Spinal cord (tissue), 10 donors: Measurements from ENCODE around the gene GUCA2A. TPM values are rescaled to one million over a fixed set of nuclear protein-coding genes. Genes with fewer than 3 reads are reported as not detected.
A peak's percentile ranks its signal among the peaks of the same experiment; 100 is the strongest.

Source experiments
- DNase-seq, 6 donors: peaks; one replicate each; pipeline versions ENCODE4 v3.0.0 to v3.0.0-alpha.2; 2013 to 2015; ENCODE audit warnings: low spot score in 6 of 6, low read depth in 4 of 6
- H3K27ac ChIP-seq: one replicate; pipeline ENCODE4 v1.5.1; 2013; ENCODE audit warnings: low read depth, low read length, control low read depth
- H3K27me3 ChIP-seq: one replicate; pipeline ENCODE4 v1.6.1; 2013; ENCODE audit warnings: low read length; ENCODE audit not compliant: control insufficient read depth, insufficient read depth
- H3K36me3 ChIP-seq: one replicate; pipeline ENCODE4 v1.6.1; 2013; ENCODE audit warnings: low read length; ENCODE audit not compliant: control insufficient read depth, insufficient read depth
- H3K4me1 ChIP-seq: one replicate; pipeline ENCODE4 v1.6.1; 2013; ENCODE audit warnings: low read length; ENCODE audit not compliant: control insufficient read depth, insufficient read depth
- H3K4me3 ChIP-seq: one replicate; pipeline ENCODE4 v1.5.1; 2013; ENCODE audit warnings: low read depth, low read length, control low read depth
- H3K9me3 ChIP-seq: one replicate; pipeline ENCODE4 v1.6.1; 2013; ENCODE audit warnings: low read length; ENCODE audit not compliant: control insufficient read depth, insufficient read depth
- WGBS: methylation state at CpG from one replicate; pipeline ENCODE4 v1.1.5; 2013; ENCODE audit warnings: missing lambda C conversion rate; ENCODE audit not compliant: insufficient coverage; 5-methylcytosine and 5-hydroxymethylcytosine counted together
- polyA plus RNA-seq, 2 donors: library from polyadenylated mRNA; unstranded; fragments of 120-200 nt; gene quantifications; one replicate each; pipeline ENCODE4 v1.2.1, GENCODE V29; 2013; ENCODE audit not compliant: insufficient read length in 2 of 2
- total RNA-seq, 2 donors: library from RNA; depleted of rRNA in 1 of 2; stranded (reverse); fragments of 120-200 nt in 1 of 2; fragments of >200 nt in 1 of 2; gene quantifications; one replicate each; pipeline versions ENCODE4 v1.2.3 to v1.2.4, GENCODE V29; 2013 to 2014
- donor health status: healthy.

The GUCA2A gene
- total and polyA plus RNA-seq, 4 donors: not detected

GRCh38 chr1:42137766-42138165 lies 26.8 kb downstream of the GUCA2A start:
- no peaks in the 10 kb centered on the region for H3K27me3 ChIP-seq
- H3K9me3 ChIP-seq: no peaks in the 10 kb centered on the region
- H3K36me3 ChIP-seq: no peaks in the 10 kb centered on the region
- H3K4me3 ChIP-seq: no peak overlapping the region
- WGBS: 25% methylated on average over 10 of the region's 10 CpGs
- H3K4me1 ChIP-seq: peaks cover 6% of the 10 kb centered on the region
- DNase-seq: peak in 1 of 6 donors; percentile 26
- H3K27ac ChIP-seq: no peak overlapping the region

DNA sequence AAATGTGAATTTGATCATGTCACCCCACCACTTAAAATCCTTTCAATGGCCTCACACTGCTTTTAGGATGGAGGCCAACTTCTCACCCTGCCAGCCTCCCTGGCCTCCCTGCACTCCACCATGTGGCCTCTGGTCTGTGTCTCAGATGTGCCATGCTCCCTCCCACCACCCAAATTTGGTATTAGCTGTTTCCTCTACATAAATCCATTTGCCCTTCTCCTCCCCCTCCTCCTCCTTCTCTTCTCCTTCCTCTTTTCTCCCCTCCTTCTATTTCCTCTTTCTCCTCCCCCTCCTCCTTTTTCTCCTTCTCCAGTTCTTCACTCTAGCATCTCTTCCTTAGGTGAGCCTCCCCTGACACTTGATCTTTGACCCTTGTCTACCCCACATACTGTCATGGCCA lies 28.1 kb downstream of the GUCA2A start:
- Histone ChIP-seq H3K27me3 (no peaks in the 10 kb centered on the region), H3K4me3 (no peak overlapping the region), H3K4me1 (peaks cover 6% of the 10 kb centered on the region), H3K36me3 (no peaks in the 10 kb centered on the region), H3K9me3 (no peaks in the 10 kb centered on the region), H3K27ac (no peak overlapping the region)
- DNase-seq: no peak

DNA sequence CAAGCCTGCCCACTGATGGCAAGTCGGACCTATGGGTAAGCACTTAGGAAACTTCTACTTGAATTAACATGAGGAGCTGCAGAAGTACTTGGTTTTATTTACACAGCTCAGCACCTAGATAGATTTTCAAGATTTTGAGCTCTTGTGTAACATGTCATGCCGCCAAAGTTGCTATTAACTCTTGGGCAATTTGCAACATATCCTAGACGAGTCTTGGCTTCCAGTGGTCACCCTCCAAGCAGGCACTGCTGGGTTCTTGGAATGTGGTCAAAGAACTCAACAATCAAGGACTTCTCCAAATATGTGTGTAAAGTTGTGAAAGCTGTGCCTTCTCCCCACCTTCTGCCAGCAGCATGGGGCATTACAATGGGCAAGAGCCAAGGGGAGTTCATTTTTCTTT lies 29.1 kb downstream of the GUCA2A start:
- Histone ChIP-seq H3K27ac (no peak overlapping the region), H3K4me3 (no peak overlapping the region), H3K27me3 (no peaks in the 10 kb centered on the region), H3K4me1 (peaks cover 6% of the 10 kb centered on the region), H3K36me3 (no peaks in the 10 kb centered on the region), H3K9me3 (no peaks in the 10 kb centered on the region)
- no peak for DNase-seq
- 44% methylated on average over 2 of the region's 3 CpGs for WGBS

DNA sequence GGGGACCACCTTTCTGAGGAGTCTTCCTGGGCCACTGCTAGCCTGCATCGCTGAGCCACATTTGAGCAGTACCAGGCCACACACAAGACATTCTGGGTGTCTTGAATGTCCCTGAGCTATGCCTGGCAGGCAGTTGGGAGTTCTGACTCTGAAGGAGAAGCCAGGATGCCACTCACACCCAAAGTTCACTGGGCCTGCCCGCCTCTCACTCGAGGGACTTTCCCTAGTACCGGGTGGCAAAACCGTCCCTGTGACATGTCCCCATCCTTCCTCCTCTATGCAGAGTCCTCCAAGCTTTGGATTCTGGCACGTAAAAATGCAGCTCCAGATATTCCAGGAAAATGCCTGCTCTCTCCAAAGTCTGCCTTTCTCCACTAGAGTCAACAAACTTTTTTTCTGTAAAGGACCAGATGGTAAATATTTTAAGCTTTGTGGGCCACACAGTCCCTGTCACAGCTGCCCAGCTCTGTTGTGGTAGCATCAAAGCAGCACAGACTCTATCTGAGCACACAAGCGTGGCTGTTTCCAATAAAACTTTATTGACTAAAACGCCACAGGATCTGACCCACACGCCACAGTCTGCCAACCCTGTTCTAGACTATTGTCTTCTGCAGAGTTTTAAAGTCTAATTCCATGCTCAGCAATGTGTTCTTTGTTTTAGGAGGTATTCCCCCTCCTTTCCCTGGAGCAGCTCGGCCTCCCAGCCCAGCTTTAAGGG lies 30.6 kb downstream of the GUCA2A start:
- 89% methylated on average over 8 of the region's 10 CpGs for WGBS
- peaks cover 6% of the 10 kb centered on the region for H3K4me1 ChIP-seq
- DNase-seq: no peak
- peaks cover 2% of the 10 kb centered on the region for H3K27me3 ChIP-seq
- H3K4me3 ChIP-seq: no peak overlapping the region
- H3K36me3 ChIP-seq: no peaks in the 10 kb centered on the region
- no peaks in the 10 kb centered on the region for H3K9me3 ChIP-seq
- no peak overlapping the region for H3K27ac ChIP-seq

DNA sequence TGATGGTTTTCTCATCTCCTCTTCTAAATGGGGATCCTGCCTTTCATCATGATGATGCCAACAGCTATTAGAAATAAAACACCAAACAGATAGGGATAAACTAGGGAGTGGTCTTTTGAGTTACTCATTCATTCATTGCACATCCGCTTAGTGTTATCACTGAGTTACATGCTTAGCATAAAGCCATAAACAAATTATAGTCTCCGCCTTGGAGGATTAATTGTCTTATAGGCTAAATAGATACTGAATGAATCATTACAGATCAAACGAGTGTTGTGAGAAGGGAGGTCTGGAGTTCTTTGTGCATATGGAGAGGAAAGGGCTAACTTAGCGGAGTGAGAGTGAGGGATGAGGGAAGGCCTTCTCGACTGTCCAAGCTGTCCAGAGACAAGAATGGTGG lies 31.2 kb downstream of the GUCA2A start:
- Histone ChIP-seq H3K27me3 (peaks cover 2% of the 10 kb centered on the region), H3K27ac (no peak overlapping the region), H3K9me3 (no peaks in the 10 kb centered on the region), H3K36me3 (no peaks in the 10 kb centered on the region), H3K4me3 (no peak overlapping the region), H3K4me1 (peaks cover 6% of the 10 kb centered on the region)
- DNase-seq: no peak
- WGBS: 83% methylated on average over 3 of the region's 5 CpGs

DNA sequence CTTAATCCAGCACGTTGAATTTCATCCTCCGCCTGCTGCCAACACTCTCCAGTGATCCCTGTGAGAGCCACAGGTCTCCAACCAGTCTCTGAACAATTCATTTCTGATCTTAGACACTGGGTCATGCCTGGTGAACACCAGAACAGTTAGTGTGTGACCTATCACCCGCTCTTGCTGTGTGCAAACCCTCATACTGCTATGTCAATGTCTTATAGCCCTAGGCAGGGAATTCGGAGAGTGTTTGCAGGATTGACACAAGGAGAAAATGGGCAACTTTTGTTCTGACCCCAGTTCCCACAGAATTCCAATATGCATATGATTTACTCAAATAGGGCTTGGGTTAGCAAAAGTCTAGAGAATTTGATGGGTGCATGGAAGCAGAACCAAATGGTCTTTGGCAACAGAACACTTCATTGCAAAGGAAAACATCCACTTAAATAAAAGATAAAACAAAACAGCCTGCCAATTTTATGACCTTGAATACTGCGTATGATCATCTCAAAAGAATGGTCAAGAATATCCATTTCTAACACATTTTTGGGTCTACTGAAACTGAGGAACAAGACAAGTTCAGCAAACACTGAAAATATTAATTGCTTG lies 34.4 kb downstream of the GUCA2A start:
- no peak for DNase-seq
- WGBS: 83% methylated on average over 3 of the region's 5 CpGs

DNA sequence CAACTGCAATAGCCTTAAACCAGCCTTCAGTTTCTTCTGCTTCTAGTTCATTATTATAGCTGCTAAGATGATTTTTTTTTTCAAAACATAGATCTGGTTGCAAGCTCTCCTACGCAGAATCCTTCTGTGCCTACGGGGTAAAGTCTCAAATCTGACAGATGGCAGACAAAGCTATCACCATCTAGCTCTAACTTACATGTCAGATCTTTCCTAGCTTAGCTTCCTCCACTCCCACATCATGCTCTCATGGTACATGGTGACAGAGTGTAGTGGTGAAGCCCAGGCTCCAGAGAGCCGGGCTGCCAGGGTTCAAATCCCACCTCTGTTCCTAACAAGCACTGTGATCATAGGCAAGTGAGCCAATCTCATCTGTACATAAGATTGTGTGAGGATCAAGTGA lies 35.6 kb downstream of the GUCA2A start:
- no peak overlapping the region for H3K27ac ChIP-seq
- H3K4me1 ChIP-seq: no peaks in the 10 kb centered on the region
- no peaks in the 10 kb centered on the region for H3K9me3 ChIP-seq
- no peaks in the 10 kb centered on the region for H3K36me3 ChIP-seq
- H3K4me3 ChIP-seq: no peak overlapping the region
- 60% methylated on average over 1 of the region's 3 CpGs for WGBS
- peaks cover 2% of the 10 kb centered on the region for H3K27me3 ChIP-seq
- peak in 1 of 6 donors; percentile 36 for DNase-seq

More for the DNA sequence above, 34.4 kb downstream of the GUCA2A start:
- no peak overlapping the region for H3K4me3 ChIP-seq
- no peaks in the 10 kb centered on the region for H3K9me3 ChIP-seq
- no peak overlapping the region for H3K27ac ChIP-seq
- peaks cover 2% of the 10 kb centered on the region for H3K27me3 ChIP-seq
- H3K4me1 ChIP-seq: no peaks in the 10 kb centered on the region
- H3K36me3 ChIP-seq: no peaks in the 10 kb centered on the region

GRCh38 chr1:42128499-42128898 lies 36.0 kb downstream of the GUCA2A start:
- no peak for DNase-seq
- 51% methylated on average over 2 of the region's 2 CpGs for WGBS
- Histone ChIP-seq H3K27ac (no peak overlapping the region), H3K4me1 (no peaks in the 10 kb centered on the region), H3K4me3 (no peak overlapping the region), H3K36me3 (no peaks in the 10 kb centered on the region), H3K27me3 (peaks cover 2% of the 10 kb centered on the region), H3K9me3 (no peaks in the 10 kb centered on the region)

DNA sequence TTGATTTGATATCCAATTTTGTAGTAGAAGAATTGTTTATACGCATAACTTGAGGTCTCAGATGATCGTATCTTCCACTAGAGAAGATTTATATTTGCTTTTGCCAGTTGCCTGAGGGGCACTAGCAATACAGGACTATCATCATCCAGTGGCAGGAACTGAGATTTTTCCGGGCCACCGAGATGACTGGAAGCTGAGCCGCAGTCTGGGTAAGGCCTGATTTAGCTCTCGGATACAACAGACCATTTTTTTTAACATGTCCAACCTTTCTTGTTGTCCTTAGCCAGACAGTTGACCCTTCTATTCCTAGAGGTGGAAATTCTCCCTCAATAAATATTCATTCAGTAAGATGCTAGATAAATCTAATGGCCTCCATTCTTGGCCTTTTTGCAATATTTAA lies 36.8 kb downstream of the GUCA2A start:
- Histone ChIP-seq H3K27ac (no peak overlapping the region), H3K27me3 (peaks cover 2% of the 10 kb centered on the region), H3K36me3 (no peaks in the 10 kb centered on the region), H3K4me1 (no peaks in the 10 kb centered on the region), H3K4me3 (no peak overlapping the region), H3K9me3 (no peaks in the 10 kb centered on the region)
- 88% methylated on average over 3 of the region's 6 CpGs for WGBS
- no peak for DNase-seq

DNA sequence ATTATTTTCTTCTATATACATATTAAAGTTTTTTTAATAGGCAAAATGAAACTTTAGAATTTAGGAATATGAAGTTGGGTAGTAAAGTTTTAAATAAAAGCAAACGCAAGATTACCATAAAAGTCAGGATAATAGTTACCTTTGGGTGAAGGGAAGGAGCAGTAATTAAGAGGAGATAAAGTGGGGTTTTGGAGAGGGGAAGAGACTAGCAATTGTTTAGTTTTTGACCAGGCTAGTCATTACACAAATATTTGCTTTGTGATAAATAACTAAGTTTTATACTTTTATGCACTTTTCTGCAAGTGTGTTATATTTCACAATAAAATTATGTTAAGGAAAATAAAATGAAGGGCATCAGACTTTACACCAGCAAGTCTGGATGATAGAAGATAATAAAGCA lies 39.0 kb downstream of the GUCA2A start:
- peaks cover 2% of the 10 kb centered on the region for H3K27me3 ChIP-seq
- H3K9me3 ChIP-seq: no peaks in the 10 kb centered on the region
- no peak overlapping the region for H3K27ac ChIP-seq
- H3K36me3 ChIP-seq: no peaks in the 10 kb centered on the region
- H3K4me1 ChIP-seq: no peaks in the 10 kb centered on the region
- no peak overlapping the region for H3K4me3 ChIP-seq
- no peak for DNase-seq
- 88% methylated on average over 1 of the region's 1 CpG for WGBS
